Thyroid gland (tissue), 4 donors: ENCODE results near the gene MAGEB5.

Experiments used
- POLR2A ChIP-seq, 2 donors: fragments of 450-650 bp; IDR thresholded peaks; one replicate each; pipeline ENCODE4 v1.6.1; 2017; ENCODE audit warnings: antibody characterized with exemption in 2 of 2, mild to moderate bottlenecking in 2 of 2, moderate library complexity in 1 of 2
- TF ChIP-seq, protein P1 (sequence below), 6 experiments: fragments of 200-600 bp in 3 of 6; fragments of 450-650 bp in 3 of 6; sonication (generic) in 3 of 6; IDR thresholded peaks; one replicate each; pipeline ENCODE4 v1.5.1; 2016 to 2019; ENCODE audit warnings: antibody characterized with exemption in 6 of 6, mild to moderate bottlenecking in 2 of 6, inconsistent platforms in 1 of 6, moderate library complexity in 1 of 6

DNA sequence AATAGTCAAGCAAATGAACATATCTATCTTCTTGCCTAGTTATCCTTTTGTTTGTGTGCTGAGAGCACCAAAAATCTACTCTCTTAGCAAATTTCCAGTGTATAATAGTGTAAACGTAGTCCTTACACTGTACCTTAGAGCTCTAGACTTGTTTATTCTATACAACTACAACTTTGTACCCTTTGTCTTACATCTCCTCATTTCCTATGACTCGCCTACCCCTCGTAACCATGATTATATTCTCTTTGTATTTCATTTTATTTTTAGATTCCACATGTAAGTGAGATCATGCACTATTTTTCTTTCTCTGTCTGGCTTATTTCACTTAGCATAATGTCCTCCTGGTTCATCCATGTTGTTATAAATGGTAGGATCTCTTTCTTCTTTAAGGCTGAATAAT lies 37.6 kb downstream of the MAGEB5 start:
- TF ChIP-seq, protein P1, sequence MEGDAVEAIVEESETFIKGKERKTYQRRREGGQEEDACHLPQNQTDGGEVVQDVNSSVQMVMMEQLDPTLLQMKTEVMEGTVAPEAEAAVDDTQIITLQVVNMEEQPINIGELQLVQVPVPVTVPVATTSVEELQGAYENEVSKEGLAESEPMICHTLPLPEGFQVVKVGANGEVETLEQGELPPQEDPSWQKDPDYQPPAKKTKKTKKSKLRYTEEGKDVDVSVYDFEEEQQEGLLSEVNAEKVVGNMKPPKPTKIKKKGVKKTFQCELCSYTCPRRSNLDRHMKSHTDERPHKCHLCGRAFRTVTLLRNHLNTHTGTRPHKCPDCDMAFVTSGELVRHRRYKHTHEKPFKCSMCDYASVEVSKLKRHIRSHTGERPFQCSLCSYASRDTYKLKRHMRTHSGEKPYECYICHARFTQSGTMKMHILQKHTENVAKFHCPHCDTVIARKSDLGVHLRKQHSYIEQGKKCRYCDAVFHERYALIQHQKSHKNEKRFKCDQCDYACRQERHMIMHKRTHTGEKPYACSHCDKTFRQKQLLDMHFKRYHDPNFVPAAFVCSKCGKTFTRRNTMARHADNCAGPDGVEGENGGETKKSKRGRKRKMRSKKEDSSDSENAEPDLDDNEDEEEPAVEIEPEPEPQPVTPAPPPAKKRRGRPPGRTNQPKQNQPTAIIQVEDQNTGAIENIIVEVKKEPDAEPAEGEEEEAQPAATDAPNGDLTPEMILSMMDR (IDR thresholded peaks at IDR 0.05): no peak
- no peak for TF ChIP-seq POLR2A (IDR thresholded peaks at IDR 0.05)
